ENCODE measurements around the gene ZNF419. TPM values are rescaled to one million over a fixed set of nuclear protein-coding genes. Genes with fewer than 3 reads are reported as not detected.
"Not testable (repeated sequence)": the region's sequence is repeated elsewhere in the genome, so short reads cannot be mapped to it uniquely, and the experiment has no call there.

ZNF419 gene
- total RNA-seq, 1 donor from 2014 or later, result 14.1 TPM

DNA sequence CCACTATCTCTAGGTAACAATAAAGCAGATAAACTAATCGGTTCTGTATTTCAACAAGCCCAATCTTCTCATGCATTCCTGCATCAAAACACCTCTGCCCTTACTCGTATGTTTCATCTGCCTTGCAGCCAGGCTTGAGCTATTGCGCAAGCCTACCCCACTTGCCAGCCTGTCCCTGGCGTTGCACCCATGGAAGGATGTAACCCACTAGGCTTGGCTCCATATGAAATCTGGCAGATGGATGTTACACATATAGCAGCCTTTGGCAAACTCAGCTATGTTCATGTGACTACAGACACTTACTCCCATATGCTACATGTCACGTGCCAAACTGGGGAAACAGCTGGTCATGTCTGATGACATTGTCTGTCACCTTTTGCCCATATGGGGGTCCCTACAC, 27.7 kb downstream of the ZNF419 start:
- no peaks in the 10 kb centered on the region for H3K36me3 ChIP-seq (ENCODE audit: insufficient read depth, low read length)
- DNase-seq (ENCODE audit: low read depth), result no peak
- no peaks in the 10 kb centered on the region for H3K27me3 ChIP-seq (ENCODE audit: insufficient read depth, low read length)
- no peak overlapping the region for H3K4me3 Mint-ChIP-seq (ENCODE audit: unreplicated experiment)
- no peak for TF ChIP-seq EZH2 (IDR thresholded peaks at IDR 0.05; ENCODE audit: insufficient read depth, low read length)
- TF ChIP-seq, protein P1, sequence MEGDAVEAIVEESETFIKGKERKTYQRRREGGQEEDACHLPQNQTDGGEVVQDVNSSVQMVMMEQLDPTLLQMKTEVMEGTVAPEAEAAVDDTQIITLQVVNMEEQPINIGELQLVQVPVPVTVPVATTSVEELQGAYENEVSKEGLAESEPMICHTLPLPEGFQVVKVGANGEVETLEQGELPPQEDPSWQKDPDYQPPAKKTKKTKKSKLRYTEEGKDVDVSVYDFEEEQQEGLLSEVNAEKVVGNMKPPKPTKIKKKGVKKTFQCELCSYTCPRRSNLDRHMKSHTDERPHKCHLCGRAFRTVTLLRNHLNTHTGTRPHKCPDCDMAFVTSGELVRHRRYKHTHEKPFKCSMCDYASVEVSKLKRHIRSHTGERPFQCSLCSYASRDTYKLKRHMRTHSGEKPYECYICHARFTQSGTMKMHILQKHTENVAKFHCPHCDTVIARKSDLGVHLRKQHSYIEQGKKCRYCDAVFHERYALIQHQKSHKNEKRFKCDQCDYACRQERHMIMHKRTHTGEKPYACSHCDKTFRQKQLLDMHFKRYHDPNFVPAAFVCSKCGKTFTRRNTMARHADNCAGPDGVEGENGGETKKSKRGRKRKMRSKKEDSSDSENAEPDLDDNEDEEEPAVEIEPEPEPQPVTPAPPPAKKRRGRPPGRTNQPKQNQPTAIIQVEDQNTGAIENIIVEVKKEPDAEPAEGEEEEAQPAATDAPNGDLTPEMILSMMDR (IDR thresholded peaks at IDR 0.05; ENCODE audit: insufficient read depth, low read depth, low read length), result no peak
- no peaks in the 10 kb centered on the region for H4K20me1 ChIP-seq (ENCODE audit: insufficient read depth, low read length)
- H3K27ac ChIP-seq (ENCODE audit: low read depth, low read length), result no peak overlapping the region
- no peaks in the 10 kb centered on the region for H3K27me3 Mint-ChIP-seq (ENCODE audit: low read depth, unreplicated experiment)
- no peak overlapping the region for H3K4me3 ChIP-seq (ENCODE audit: insufficient read depth, low read depth, low read length)
- no peak overlapping the region for H3K27ac Mint-ChIP-seq (ENCODE audit: unreplicated experiment)
- no peaks in the 10 kb centered on the region for H3K4me1 ChIP-seq (ENCODE audit: insufficient read depth, low read length)
- H3K36me3 Mint-ChIP-seq (ENCODE audit: low read depth, unreplicated experiment), result peaks cover 66% of the 10 kb centered on the region
- H3K4me1 Mint-ChIP-seq (ENCODE audit: low read depth, unreplicated experiment), result no peaks in the 10 kb centered on the region
- no peak overlapping the region for H3K4me2 ChIP-seq (ENCODE audit: low read length)
- no peak overlapping the region for H2AFZ ChIP-seq (ENCODE audit: low read depth, low read length)
- FAIRE-seq, result no peak
- H3K79me2 ChIP-seq (ENCODE audit: insufficient read depth, low read length), result no peaks in the 10 kb centered on the region
- peaks cover 23% of the 10 kb centered on the region for H3K9me3 ChIP-seq (ENCODE audit: insufficient read depth, low read depth, low read length)
- H3K9me3 Mint-ChIP-seq (ENCODE audit: unreplicated experiment), result peaks cover 46% of the 10 kb centered on the region
- H3K9ac ChIP-seq (ENCODE audit: low read length), result no peak overlapping the region

DNA sequence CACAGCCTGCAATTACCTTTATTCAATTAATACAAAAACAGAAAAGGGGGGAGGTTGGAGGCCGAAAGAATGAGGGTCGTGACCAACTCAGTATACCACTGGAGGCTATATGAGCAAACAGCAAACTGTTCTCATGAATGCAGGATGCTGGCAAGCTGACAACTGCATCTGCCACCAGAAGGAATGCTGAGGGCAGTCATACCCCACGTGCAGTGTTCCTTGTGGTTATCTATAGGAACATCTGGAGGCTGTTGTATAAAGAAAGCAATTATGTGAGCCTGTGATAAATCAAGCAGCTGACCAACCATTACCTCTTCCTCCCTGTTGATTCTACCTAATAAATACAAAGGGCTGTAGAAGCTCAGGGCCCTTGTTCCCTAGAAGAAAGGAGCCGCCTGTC, 30.5 kb downstream of the ZNF419 start:
- not testable (repeated sequence) for H3K79me2 ChIP-seq (ENCODE audit: insufficient read depth, low read length); H3K4me1 Mint-ChIP-seq (ENCODE audit: low read depth, unreplicated experiment); H2AFZ ChIP-seq (ENCODE audit: low read depth, low read length); H3K27ac Mint-ChIP-seq (ENCODE audit: unreplicated experiment); H3K4me3 Mint-ChIP-seq (ENCODE audit: unreplicated experiment); H3K4me2 ChIP-seq (ENCODE audit: low read length); DNase-seq (ENCODE audit: low read depth); H3K9ac ChIP-seq (ENCODE audit: low read length); H3K36me3 ChIP-seq (ENCODE audit: insufficient read depth, low read length); H3K4me1 ChIP-seq (ENCODE audit: insufficient read depth, low read length); H3K4me3 ChIP-seq (ENCODE audit: insufficient read depth, low read depth, low read length); H3K27me3 ChIP-seq (ENCODE audit: insufficient read depth, low read length); FAIRE-seq; H3K27me3 Mint-ChIP-seq (ENCODE audit: low read depth, unreplicated experiment); H3K27ac ChIP-seq (ENCODE audit: low read depth, low read length); H4K20me1 ChIP-seq (ENCODE audit: insufficient read depth, low read length)
- Mint-ChIP-seq H3K36me3 (ENCODE audit: low read depth, unreplicated experiment) (peaks cover 51% of the 10 kb centered on the region), H3K9me3 (ENCODE audit: unreplicated experiment) (peaks cover 33% of the 10 kb centered on the region)
- peaks cover 17% of the 10 kb centered on the region for H3K9me3 ChIP-seq (ENCODE audit: insufficient read depth, low read depth, low read length)

DNA sequence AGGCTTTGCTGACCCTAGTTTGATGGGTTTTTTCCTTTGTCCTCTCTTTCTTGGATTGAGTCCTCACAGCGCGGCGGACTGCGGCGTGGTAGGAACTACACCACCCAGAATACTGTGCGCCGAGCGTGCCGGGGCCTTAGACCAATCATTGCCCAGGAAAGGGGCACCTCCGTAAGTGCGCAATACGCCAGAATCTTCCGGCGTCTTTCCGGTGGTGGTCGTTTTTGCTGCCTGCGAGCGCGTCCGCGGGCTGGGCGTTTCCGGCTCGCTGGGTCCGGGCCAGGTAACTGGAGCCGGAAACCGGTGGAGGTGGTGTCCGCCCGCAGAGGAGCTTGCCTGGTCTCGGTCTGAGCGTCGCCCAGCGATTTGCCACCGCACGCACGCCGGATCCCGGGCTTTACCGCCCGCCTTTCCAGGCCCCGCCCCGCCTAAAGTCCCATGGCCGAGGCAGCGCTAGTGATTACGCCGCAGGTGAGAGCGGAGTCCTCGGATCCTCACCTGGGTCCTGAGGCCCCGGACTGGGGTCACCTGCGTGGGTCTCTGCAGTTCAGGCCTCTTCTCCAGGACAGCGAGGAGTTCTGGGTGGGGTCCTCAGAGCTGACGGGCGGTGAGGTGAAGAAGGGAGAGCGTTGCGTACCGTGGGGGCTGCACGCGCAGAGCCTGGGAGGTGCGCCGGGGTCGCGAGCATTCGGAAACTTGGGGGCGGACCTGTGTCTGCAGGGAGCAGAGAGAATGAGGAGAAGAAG, 39.8 kb downstream of the ZNF419 start, which contains the start of gene ZNF549:
TSS of gene ZNF549 (plus strand) at position 221 of the 746 bp plus-strand sequence. CDS start at position 439, 218 bp downstream.
- no peak for TF ChIP-seq EZH2 (IDR thresholded peaks at IDR 0.05; ENCODE audit: insufficient read depth, low read length)
- TF ChIP-seq, protein P1 (IDR thresholded peaks at IDR 0.05; ENCODE audit: insufficient read depth, low read depth, low read length), result no peak
- H3K27me3 ChIP-seq (ENCODE audit: insufficient read depth, low read length), result no peaks in the 10 kb centered on the region
- Mint-ChIP-seq H3K27ac (ENCODE audit: unreplicated experiment) (peak within 1 kb of the TSS; percentile 49), H3K4me3 (ENCODE audit: unreplicated experiment) (peak within 1 kb of the TSS; percentile 98), H3K9me3 (ENCODE audit: unreplicated experiment) (peaks cover 10% of the 10 kb centered on the region), H3K36me3 (ENCODE audit: low read depth, unreplicated experiment) (peaks cover 19% of the 10 kb centered on the region), H3K27me3 (ENCODE audit: low read depth, unreplicated experiment) (no peaks in the 10 kb centered on the region), H3K4me1 (ENCODE audit: low read depth, unreplicated experiment) (peaks cover 5% of the 10 kb centered on the region)
- peak within 1 kb of the TSS; percentile 98 for H3K4me3 ChIP-seq (ENCODE audit: insufficient read depth, low read depth, low read length)
- DNase-seq (ENCODE audit: low read depth), result peak; percentile 94
- H4K20me1 ChIP-seq (ENCODE audit: insufficient read depth, low read length), result no peaks in the 10 kb centered on the region
- H3K36me3 ChIP-seq (ENCODE audit: insufficient read depth, low read length), result peaks cover 7% of the 10 kb centered on the region
- H3K4me2 ChIP-seq (ENCODE audit: low read length), result peak within 1 kb of the TSS; percentile 96
- H3K9me3 ChIP-seq (ENCODE audit: insufficient read depth, low read depth, low read length), result peaks cover 6% of the 10 kb centered on the region
- H3K9ac ChIP-seq (ENCODE audit: low read length), result peak within 1 kb of the TSS; percentile 84
- no peaks in the 10 kb centered on the region for H3K4me1 ChIP-seq (ENCODE audit: insufficient read depth, low read length)
- peak; percentile 80 for FAIRE-seq
- peaks cover 31% of the 10 kb centered on the region for H3K79me2 ChIP-seq (ENCODE audit: insufficient read depth, low read length)
- H3K27ac ChIP-seq (ENCODE audit: low read depth, low read length), result peak within 1 kb of the TSS; percentile 14
- peak within 1 kb of the TSS; percentile 99 for H2AFZ ChIP-seq (ENCODE audit: low read depth, low read length)
